HuH-7 (cell line): Measurements from ENCODE around the gene TBC1D17.

Experiments used
- DNase-seq: peaks from one replicate; pipeline ENCODE4 v3.0.0; 2011; ENCODE audit warnings: low spot score

The TBC1D17 gene

GRCh38 chr19:49894011-49894664, 16.6 kb downstream of the TBC1D17 start:
- DNase-seq = no peak

GRCh38 chr19:49894879-49895565, 17.5 kb downstream of the TBC1D17 start:
- no peak for DNase-seq

- DNase-seq = no peak
Measured at GRCh38 chr19:49895566-49896297, 18.2 kb downstream of the TBC1D17 start.

- DNase-seq = no peak
Measured at GRCh38 chr19:49896863-49897621, 19.5 kb downstream of the TBC1D17 start, which contains the start of gene IL4I1. Gene IL4I1 (minus strand): TSS chr19:49896887. CDS start chr19:49896160, 727 bp downstream.

GRCh38 chr19:49904136-49904535, 26.6 kb downstream of the TBC1D17 start:
- no peak for DNase-seq

GRCh38 chr19:49906879-49907564, 29.5 kb downstream of the TBC1D17 start:
- DNase-seq = no peak

GRCh38 chr19:49907745-49908446, 30.4 kb downstream of the TBC1D17 start:
- DNase-seq = no peak

GRCh38 chr19:49908480-49909420, 31.2 kb downstream of the TBC1D17 start:
- no peak for DNase-seq

GRCh38 chr19:49910179-49910578, 32.7 kb downstream of the TBC1D17 start:
- DNase-seq = no peak

GRCh38 chr19:49911381-49912145, 34.1 kb downstream of the TBC1D17 start:
- no peak for DNase-seq

GRCh38 chr19:49912965-49913685, 35.6 kb downstream of the TBC1D17 start:
- DNase-seq = no peak

- DNase-seq = no peak
Measured at GRCh38 chr19:49913720-49914119, 36.2 kb downstream of the TBC1D17 start.

GRCh38 chr19:49915271-49915670, 37.8 kb downstream of the TBC1D17 start:
- no peak for DNase-seq

GRCh38 chr19:49916839-49917733, 39.6 kb downstream of the TBC1D17 start:
- DNase-seq = no peak

- no peak for DNase-seq
Measured at GRCh38 chr19:49918089-49918488, 40.6 kb downstream of the TBC1D17 start.

GRCh38 chr19:49920624-49921363, 43.3 kb downstream of the TBC1D17 start:
- DNase-seq = no peak
